ENCODE measurements around the gene TEX22. TPM values are rescaled to one million over a fixed set of nuclear protein-coding genes. Genes with fewer than 3 reads are reported as not detected.

TEX22 gene
- total and polyA plus RNA-seq, 8 donors = 0.18 to 0.35 TPM; not detected in 6

DNA sequence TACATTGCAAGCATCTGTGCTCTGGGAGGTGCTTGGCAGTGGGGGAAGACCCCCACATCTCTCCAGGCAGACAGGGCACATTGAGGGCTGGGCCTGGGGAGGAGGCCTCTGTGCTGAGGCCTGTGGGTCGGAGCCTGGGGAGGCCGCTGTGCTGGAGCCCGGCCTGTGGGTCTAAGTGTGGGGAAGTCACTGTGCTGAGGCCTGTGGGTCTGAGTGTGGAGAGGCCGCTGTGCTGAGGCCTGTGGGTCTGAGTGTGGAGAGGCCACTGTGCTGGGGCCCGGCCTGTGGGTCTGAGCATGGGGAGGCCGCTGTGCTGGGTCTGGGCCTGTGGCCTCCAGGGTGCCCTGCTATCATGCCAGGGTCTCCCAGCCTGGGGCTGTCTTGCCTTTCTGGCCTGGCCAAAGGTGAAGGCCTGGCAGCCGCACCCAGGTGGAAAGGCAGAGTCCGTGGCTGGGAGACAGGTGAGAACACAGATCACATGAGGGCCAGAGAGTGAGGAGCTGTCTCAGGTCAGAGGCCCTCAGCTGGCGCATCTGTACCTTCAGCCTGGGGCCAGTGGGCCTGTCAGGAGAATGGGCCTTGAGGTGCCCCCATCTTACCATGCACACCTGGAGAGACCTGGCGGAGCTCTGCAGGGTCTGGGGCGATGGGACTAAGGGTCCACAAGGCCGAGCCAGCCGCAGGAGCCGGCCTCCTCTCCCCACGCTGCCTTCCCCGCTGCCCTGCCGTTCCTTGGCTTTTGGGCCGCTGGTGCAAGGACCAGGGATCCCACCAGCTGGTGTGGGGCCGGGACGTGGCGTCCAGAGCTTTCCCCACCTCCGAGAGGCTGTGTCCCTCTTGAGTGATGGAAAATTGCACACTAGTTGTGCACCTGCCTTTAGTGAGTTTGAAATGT lies 57.7 kb downstream of the TEX22 start:
- Histone ChIP-seq H3K36me3 (peaks cover 47 to 88% (median 85%) of the 10 kb centered on the region in 4 donors), H3K4me3 (no peak overlapping the region), H3K27me3 (no peaks in the 10 kb centered on the region), H3K4me1 (no peaks in the 10 kb centered on the region), H3K27ac (no peak overlapping the region), H3K9me3 (no peaks in the 10 kb centered on the region)
- DNase-seq = no peak
- WGBS, 5 donors = 89 to 91% (median 90%) methylated on average over 20 to 22 of the region's 22 CpGs
- TF ChIP-seq, protein P1, sequence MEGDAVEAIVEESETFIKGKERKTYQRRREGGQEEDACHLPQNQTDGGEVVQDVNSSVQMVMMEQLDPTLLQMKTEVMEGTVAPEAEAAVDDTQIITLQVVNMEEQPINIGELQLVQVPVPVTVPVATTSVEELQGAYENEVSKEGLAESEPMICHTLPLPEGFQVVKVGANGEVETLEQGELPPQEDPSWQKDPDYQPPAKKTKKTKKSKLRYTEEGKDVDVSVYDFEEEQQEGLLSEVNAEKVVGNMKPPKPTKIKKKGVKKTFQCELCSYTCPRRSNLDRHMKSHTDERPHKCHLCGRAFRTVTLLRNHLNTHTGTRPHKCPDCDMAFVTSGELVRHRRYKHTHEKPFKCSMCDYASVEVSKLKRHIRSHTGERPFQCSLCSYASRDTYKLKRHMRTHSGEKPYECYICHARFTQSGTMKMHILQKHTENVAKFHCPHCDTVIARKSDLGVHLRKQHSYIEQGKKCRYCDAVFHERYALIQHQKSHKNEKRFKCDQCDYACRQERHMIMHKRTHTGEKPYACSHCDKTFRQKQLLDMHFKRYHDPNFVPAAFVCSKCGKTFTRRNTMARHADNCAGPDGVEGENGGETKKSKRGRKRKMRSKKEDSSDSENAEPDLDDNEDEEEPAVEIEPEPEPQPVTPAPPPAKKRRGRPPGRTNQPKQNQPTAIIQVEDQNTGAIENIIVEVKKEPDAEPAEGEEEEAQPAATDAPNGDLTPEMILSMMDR (IDR thresholded peaks at IDR 0.05) = no peak
- TF ChIP-seq EP300 (IDR thresholded peaks at IDR 0.05) = no peak
- no peak for TF ChIP-seq POLR2AphosphoS5 (IDR thresholded peaks at IDR 0.05)
- TF ChIP-seq POLR2A (IDR thresholded peaks at IDR 0.05) = no peak
- intact Hi-C loops (cut with DNase I; ENCODE audit: low total_unique reads) = no loop called here

DNA sequence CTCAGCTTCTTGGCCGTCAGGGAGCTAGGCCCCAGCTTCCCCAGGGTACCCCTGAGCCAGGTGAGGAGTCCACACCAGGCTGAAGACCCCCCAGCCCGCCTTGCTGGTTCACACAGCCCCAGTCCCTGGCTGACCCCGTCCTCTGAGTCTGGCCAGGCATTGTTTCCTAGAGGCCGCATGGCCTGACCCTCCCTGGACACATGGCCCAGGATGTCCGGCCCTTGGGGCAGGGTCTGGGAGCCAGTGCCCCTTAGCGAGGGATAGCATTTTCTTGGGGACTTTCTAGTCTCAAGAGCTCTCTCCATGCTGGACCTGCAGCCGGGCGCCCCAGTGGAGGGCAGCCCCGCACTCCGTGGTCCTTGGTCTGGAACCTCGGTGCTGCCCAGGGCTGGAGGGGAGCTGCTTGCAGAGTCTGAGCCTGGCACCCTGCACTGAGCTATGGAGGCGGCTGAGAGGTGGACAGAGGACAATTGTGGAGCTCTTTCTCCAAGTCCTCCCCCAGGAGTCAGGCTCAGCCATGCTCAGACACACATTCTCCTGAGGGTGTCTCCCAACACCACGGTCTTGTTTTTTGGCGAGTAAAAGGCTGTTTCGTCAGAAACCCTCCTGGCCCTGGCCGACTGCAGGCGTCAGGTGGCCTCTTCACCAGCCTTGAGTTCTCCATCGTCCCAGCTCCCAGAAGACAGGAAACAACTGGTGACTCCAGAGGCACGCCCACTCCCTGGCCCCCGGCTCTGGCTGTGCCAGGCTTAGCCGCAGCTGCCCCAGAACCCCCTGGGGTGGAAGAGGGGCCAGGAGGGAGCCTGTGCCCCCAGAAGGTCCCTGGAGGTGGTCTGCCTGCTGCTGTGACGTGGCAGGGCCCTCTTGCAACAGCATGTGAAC lies 58.6 kb downstream of the TEX22 start:
- no peaks in the 10 kb centered on the region for H3K27me3 ChIP-seq
- H3K27ac ChIP-seq = no peak overlapping the region
- no peak for TF ChIP-seq POLR2A (IDR thresholded peaks at IDR 0.05)
- TF ChIP-seq EP300 (IDR thresholded peaks at IDR 0.05) = no peak
- TF ChIP-seq POLR2AphosphoS5 (IDR thresholded peaks at IDR 0.05) = no peak
- TF ChIP-seq, protein P1 (IDR thresholded peaks at IDR 0.05) = no peak
- WGBS, 5 donors = 82 to 91% (median 87%) methylated on average over 14 to 22 of the region's 22 CpGs
- no peak overlapping the region for H3K4me3 ChIP-seq
- no peaks in the 10 kb centered on the region for H3K9me3 ChIP-seq
- H3K4me1 ChIP-seq = no peaks in the 10 kb centered on the region
- intact Hi-C loops (cut with DNase I; ENCODE audit: low total_unique reads) = no loop called here
- DNase-seq = no peak
- H3K36me3 ChIP-seq = peaks cover 43 to 89% (median 88%) of the 10 kb centered on the region in 4 donors

DNA sequence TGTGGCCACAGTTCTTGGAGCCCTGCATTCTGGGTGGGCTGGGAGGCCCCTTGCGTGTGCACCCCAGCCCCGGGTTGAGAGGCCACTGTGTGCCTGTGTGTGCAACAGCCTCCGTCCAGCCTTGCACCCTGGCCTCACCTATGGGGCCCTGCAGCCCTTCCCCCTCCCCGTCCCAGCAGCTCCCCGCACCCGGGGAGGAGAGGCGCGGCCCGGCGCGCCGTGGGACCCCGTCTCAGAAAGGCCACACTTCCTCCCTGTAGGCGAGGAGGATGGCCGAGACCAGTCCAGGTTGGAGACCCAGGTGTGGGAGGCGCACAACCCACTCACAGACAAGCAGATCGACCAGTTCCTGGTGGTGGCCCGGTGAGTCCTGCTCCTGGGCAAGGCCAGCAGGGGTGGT lies 59.7 kb downstream of the TEX22 start:
- H3K36me3 ChIP-seq = peaks cover 46 to 89% (median 87%) of the 10 kb centered on the region in 4 donors
- H3K4me3 ChIP-seq = no peak overlapping the region
- TF ChIP-seq POLR2AphosphoS5 (IDR thresholded peaks at IDR 0.05) (no peak), EP300 (IDR thresholded peaks at IDR 0.05) (no peak), POLR2A (IDR thresholded peaks at IDR 0.05) (no peak)
- TF ChIP-seq, protein P1 (IDR thresholded peaks at IDR 0.05) = no peak
- H3K4me1 ChIP-seq = no peaks in the 10 kb centered on the region
- intact Hi-C loops (cut with DNase I; ENCODE audit: low total_unique reads) = no loop called here
- WGBS, 5 donors = 88 to 91% (median 89%) methylated on average over 4 to 18 of the region's 18 CpGs
- no peak for DNase-seq
- no peaks in the 10 kb centered on the region for H3K27me3 ChIP-seq
- H3K27ac ChIP-seq = no peak overlapping the region
- H3K9me3 ChIP-seq = no peaks in the 10 kb centered on the region

DNA sequence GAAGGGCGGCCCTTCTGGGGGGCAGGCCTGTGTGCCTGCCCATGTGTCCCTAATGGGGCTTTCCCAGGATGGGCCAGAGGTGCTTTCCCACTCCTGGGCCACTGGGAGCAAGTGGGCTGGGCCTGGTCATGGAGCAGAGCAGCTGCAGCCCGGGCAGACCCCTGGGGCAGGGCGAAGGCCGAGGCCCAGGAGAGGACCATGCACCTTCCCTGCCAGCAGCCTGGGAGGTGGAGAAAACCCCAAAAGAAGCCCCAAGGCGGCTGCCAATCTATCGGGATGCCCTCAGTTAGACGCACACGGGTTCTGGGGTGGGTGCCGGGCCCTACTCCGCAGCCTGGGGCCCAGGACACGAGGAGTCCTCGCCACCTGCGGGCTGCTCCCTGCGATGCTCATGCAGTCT lies 60.2 kb downstream of the TEX22 start:
- Histone ChIP-seq H3K4me3 (no peak overlapping the region), H3K27ac (no peak overlapping the region), H3K36me3 (peaks cover 52 to 89% (median 87%) of the 10 kb centered on the region in 4 donors), H3K9me3 (no peaks in the 10 kb centered on the region), H3K27me3 (no peaks in the 10 kb centered on the region), H3K4me1 (no peaks in the 10 kb centered on the region)
- intact Hi-C loops (cut with DNase I; ENCODE audit: low total_unique reads) = no loop called here
- DNase-seq = no peak
- TF ChIP-seq, protein P1 (IDR thresholded peaks at IDR 0.05) = no peak
- TF ChIP-seq POLR2AphosphoS5 (IDR thresholded peaks at IDR 0.05) (no peak), POLR2A (IDR thresholded peaks at IDR 0.05) (no peak), EP300 (IDR thresholded peaks at IDR 0.05) (no peak)
- WGBS, 5 donors = 86 to 100% (median 91%) methylated on average over 2 to 14 of the region's 14 CpGs

Measured in stomach (tissue), 9 donors.